Measurements from ENCODE around the gene KLF11.
A peak's percentile ranks its signal among the peaks of the same experiment; 100 is the strongest.

Gene KLF11

GRCh38 chr2:10038123-10038522 is 5.2 kb upstream of the KLF11 start:
- TF ChIP-seq CTCF (IDR thresholded peaks at IDR 0.05; ENCODE audit: low read depth, low read length, missing control alignments), result no peak
- no peak for DNase-seq
- Histone ChIP-seq H3K27ac (no peak overlapping the region), H3K36me3 (replicated peaks) (no peaks in the 10 kb centered on the region), H3K4me3 (ENCODE audit: low read depth, low read length) (no peak overlapping the region), H3K27me3 (replicated peaks) (no peaks in the 10 kb centered on the region)
- in situ Hi-C loops (cut with HindIII; ENCODE audit: low pct_ligation_motif_present, low sequenced_read_pairs), result no loop called here

- in situ Hi-C loops (cut with HindIII; ENCODE audit: low pct_ligation_motif_present, low sequenced_read_pairs), result no loop called here
- no peak for TF ChIP-seq CTCF (IDR thresholded peaks at IDR 0.05; ENCODE audit: low read depth, low read length, missing control alignments)
- no peaks in the 10 kb centered on the region for H3K27me3 ChIP-seq (replicated peaks)
- no peak overlapping the region for H3K4me3 ChIP-seq (ENCODE audit: low read depth, low read length)
- H3K36me3 ChIP-seq (replicated peaks), result no peaks in the 10 kb centered on the region
- no peak for DNase-seq
- H3K27ac ChIP-seq, result no peak overlapping the region
Observed at GRCh38 chr2:10038716-10039115, 4.6 kb upstream of the KLF11 start.

- TF ChIP-seq CTCF (IDR thresholded peaks at IDR 0.05; ENCODE audit: low read depth, low read length, missing control alignments), result no peak
- no peaks in the 10 kb centered on the region for H3K27me3 ChIP-seq (replicated peaks)
- DNase-seq, result no peak
- no peak overlapping the region for H3K27ac ChIP-seq
- H3K4me3 ChIP-seq (ENCODE audit: low read depth, low read length), result no peak overlapping the region
- in situ Hi-C loops (cut with HindIII; ENCODE audit: low pct_ligation_motif_present, low sequenced_read_pairs), result loop anchor here (10.0 kb wide), 1 partner anchor 225 kb away; no protein-coding TSS in a partner anchor
- no peaks in the 10 kb centered on the region for H3K36me3 ChIP-seq (replicated peaks)
Observed at GRCh38 chr2:10039658-10040410, 3.5 kb upstream of the KLF11 start.

GRCh38 chr2:10041711-10042110 is 1.6 kb upstream of the KLF11 start:
- TF ChIP-seq CTCF (IDR thresholded peaks at IDR 0.05; ENCODE audit: low read depth, low read length, missing control alignments), result no peak
- DNase-seq, result no peak
- Histone ChIP-seq H3K36me3 (replicated peaks) (no peaks in the 10 kb centered on the region), H3K27ac (no peak overlapping the region), H3K27me3 (replicated peaks) (no peaks in the 10 kb centered on the region), H3K4me3 (ENCODE audit: low read depth, low read length) (no peak overlapping the region)
- in situ Hi-C loops (cut with HindIII; ENCODE audit: low pct_ligation_motif_present, low sequenced_read_pairs), result loop anchor here (10.0 kb wide), 1 partner anchor 227 kb away; no protein-coding TSS in a partner anchor

GRCh38 chr2:10042301-10043161 is 819 bp upstream of the KLF11 start:
- H3K27me3 ChIP-seq (replicated peaks), result no peaks in the 10 kb centered on the region
- H3K27ac ChIP-seq, result peak overlapping the region; percentile 44
- H3K4me3 ChIP-seq (ENCODE audit: low read depth, low read length), result peak overlapping the region; percentile 52
- in situ Hi-C loops (cut with HindIII; ENCODE audit: low pct_ligation_motif_present, low sequenced_read_pairs), result loop anchor here (10.0 kb wide), 1 partner anchor 228 kb away; no protein-coding TSS in a partner anchor
- TF ChIP-seq CTCF (IDR thresholded peaks at IDR 0.05; ENCODE audit: low read depth, low read length, missing control alignments), result peak; percentile 17
- H3K36me3 ChIP-seq (replicated peaks), result no peaks in the 10 kb centered on the region
- DNase-seq, result peak; percentile 33

Data from brain microvascular endothelial cell (primary cell).